HG03439 (cell line): Measurements from ENCODE around the gene CSGALNACT2.
"Not testable (repeated sequence)": the region's sequence is repeated elsewhere in the genome, so short reads cannot be mapped to it uniquely, and the experiment has no call there.

ENCODE experiments used
- ATAC-seq: cut with Tn5 transposase; IDR thresholded peaks from one replicate; pipeline ENCODE4 v1.9.1; 2021; ENCODE audit warnings: mild to moderate bottlenecking, moderate library complexity; ENCODE audit not compliant: unreplicated experiment

CSGALNACT2 gene

GRCh38 chr10:43212043-43212721 lies 73.9 kb downstream of the CSGALNACT2 start:
- no peak for ATAC-seq

DNA sequence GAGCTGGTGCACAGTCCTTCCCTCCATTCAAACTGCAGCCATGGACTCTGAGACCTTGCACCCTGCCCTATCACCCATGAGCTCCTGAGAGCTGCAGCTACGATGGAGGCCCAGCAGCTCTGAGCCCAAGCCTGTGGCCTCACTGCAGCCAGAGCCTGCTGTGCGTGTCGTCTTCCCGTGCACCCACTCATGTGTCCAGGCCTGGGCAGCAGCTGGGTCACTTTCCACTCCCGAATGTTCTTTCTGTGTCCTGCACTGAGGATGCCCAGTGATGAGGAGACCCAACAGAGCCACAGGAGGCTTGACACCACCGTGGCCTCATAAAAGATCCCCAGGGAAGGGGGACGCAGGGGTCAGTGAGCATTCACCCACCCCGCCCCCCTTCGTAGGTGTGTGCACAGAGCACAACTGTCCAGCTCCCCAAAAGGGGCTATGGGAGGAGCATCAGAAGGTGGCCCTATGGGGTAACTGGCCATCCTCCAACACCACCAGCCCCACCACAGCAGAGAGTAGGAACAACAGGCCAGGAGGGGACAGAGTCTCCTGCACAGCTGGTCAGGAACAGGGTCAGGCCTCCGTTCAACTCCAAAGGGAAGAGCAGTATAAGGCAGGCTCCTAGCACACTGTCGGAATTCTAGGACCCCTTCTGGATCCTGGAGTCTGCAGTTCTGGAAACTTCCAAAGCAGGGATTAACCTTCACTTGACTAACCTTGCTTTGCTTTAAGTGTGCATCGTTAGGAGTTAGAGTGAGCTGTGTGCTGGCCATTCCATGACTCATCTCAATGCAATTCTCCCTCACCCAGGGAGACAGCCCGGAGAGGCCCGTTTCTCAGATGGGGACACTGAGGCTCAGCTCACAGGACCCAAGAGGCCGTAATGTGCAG lies 76.1 kb downstream of the CSGALNACT2 start:
- no peak for ATAC-seq

DNA sequence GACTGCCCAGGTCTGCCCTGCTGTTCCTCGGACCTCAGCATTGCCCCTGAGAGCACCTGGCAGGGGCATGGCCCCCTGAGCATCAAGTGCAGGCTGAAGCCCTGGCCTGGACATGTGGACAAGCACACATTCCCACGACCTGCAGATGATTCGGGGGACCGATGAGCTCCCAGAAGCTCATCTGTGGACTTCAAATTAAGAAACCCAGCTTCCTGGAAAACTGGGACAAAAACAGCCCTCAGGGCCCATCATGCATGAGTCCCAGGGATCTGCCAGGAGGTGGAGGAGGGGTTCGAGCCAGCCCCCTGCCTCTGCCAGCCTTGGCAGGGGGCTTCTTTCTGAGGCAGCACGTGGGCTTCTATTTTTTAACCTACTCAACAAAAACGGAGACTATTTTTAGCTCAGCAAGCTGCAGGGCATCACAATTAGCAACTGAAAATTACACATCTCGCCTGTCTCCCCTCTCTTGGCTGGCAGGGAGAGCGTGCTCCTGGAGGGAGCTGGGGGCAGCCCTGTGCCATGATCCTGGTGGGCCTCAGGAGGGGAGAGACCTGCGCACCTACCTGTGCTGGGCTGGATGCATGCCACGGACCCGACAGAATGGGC lies 76.8 kb downstream of the CSGALNACT2 start:
- ATAC-seq = no peak

DNA sequence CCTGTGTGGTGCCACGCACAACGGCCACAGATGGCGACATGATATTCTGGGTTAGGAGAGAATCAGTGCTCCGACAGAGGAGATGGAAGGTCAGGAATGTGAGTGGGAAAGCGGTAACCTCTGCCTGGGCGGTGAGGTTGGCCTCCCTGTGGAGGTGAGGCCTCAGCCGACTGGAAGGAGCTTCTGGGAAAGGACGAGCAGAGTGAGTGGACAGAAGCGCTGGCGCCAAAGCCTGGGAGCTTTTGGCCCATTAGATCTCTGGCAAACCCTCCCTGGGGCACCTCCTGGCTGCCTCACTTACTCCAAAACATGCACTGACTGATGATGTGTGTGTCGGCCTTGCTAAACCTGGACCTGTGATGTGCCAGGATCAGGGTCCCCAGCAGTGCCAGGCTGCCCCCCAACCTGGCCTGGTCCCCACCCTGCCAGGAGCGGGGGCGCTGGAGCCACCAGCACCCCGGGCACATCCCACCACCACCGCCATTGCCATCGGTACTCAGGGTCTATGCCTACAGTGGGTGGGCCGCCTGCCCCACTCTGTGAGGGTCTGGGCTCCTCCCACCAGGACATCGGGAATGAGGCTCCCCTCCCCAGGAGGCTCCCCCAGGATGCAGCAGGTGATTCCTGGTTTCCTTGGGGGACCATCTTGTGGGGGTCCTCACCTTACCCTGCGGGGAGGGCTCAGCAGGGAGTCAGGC lies 77.7 kb downstream of the CSGALNACT2 start:
- ATAC-seq = no peak

- ATAC-seq = no peak
Observed at GRCh38 chr10:43216931-43217562, 78.8 kb downstream of the CSGALNACT2 start.

DNA sequence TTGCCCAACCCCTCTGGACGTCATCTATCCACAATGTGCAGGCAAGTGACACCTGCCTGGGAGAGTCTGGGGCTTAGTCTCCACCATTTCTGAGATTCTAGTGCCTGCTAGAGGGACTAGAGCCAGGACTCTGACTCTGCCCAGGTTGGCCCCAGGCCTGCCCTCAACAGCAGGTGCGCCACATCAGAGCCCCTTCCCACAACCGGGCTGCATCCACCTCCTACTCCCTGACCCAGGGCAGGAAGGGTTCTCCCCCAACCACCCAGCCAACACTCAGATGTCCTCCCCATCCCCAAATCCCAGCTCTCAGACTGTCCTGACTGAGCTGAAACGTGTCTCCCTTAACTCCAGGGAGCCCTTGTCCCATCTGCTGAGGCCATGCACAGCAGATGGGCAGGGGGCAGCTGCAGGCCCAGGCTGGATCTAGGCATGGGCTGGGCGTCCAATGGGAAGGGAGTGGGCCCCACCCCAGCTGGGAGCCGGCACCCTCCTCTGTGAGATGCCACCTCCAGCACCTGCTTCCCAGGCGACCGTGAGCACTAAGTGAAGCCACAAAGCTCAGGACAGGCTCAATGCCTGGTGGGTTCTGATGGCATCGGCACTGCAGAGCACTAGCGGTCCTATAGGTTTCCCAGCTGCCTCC lies 79.4 kb downstream of the CSGALNACT2 start:
- no peak for ATAC-seq

DNA sequence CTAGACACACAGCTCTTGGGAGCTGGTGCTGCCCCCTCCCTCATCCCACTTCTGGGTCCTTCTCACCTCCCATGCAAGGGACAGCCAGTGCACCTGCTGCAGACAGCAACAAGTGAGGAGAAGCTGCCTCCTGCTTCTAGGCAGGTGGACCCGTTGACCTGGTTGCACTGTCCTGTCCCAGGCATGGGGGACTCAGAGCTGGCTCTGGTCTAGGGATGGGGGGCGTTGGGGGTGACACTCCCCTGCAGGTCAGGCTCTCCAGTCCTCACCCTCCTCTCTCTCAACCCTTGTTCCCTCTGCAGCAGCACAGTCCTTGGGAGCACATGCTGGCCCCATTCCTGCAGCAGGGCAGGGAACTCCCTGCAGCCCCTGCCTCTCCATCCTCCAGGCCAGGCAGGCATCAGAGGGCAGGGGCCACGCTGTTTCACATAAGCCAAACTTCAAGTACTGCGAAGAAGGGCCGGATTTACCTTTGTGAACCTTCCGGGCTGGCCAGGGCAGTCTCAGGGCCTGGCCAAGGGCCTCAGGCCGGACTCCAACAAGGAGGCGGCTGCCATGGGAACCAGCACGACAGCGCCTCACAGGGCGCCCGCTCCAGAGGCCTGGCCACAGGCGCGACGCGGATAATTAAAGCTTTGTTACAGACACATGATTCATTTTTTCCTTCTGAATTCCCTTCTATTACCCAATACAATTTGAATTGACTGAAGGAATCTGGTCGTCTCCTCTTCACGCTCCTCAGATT lies 80.1 kb downstream of the CSGALNACT2 start:
- no peak for ATAC-seq

DNA sequence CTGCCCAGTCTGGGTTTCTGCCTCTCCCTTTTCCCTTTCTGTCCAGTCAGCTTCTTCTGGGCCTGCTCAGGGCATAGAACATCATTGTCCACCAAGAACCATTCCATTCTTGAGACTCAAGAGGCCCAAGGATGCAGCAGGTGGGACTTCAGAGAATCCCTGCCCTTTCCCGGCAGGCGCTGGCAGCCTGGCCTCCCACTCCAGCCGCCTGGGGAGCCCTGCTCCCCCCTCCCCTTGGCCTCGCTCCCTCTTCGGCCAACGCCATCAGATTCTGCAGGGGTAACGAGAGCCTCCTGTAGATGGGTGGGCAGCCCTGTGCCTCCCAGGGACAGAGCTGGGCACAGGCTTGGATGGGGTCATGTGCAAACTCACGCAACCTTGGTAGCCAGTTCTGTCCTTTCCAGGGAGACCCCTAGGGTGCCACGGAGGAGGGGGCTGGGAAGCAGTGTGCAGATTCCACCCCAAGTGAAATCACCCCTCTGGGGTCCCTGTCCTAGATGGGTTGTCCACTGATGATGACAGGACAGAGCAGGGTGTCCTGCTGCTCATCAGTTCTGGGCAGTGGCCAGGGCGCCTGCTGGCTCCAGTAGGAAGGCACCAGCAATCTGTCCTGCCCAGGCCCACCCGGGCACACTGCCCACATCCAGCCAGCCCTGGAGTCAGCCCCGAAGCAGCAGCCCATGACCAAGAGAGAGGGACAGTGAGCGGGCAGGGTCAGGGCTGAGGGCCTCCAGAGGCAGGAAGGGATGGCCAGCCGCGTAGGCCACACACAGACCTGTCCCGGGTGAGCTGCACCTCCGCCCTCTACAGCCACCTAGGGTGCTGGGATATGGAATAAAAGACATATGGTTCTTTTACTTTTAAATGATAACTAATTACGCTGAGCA lies 80.9 kb downstream of the CSGALNACT2 start:
- no peak for ATAC-seq

DNA sequence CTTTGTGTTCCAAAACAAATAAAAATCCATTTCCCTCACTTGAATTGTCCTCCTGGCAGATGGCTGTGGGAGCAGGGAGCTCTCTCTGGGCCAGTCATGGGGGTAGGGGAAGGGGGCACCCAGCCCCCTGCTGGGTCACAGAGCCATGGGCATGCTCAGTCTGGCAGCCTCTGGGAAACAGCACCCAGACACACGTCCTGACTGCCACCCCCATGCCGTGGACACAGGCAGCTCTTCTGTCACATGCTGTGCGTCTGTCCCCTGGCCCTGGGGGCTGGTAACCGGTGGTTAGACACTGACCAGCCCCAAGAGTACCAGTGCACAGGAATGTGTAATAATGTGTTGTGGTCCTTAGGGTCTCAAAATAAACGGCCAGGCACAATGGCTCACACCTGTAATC lies 81.6 kb downstream of the CSGALNACT2 start:
- no peak for ATAC-seq

DNA sequence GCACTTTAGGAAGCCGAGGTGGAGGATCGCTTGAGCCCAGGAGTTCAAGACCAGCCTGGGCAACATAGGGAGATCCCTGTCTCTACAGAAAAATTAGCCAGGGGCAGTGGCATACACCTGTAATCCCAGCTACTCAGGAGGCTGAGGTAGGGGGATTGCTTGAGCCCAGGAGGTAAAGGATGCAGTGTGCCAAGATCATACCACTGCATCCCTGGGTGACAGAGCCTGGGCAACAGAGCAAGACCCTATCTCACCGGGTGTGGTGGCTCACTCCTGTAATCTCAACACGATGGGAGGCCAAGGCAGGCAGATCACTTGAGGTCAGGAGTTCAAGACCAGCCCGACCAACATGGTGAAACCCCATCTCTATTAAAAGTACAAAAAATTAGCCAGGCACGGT lies 82.0 kb downstream of the CSGALNACT2 start:
- ATAC-seq = not testable (repeated sequence)

GRCh38 chr10:43220657-43221418 lies 82.6 kb downstream of the CSGALNACT2 start:
- no peak for ATAC-seq

DNA sequence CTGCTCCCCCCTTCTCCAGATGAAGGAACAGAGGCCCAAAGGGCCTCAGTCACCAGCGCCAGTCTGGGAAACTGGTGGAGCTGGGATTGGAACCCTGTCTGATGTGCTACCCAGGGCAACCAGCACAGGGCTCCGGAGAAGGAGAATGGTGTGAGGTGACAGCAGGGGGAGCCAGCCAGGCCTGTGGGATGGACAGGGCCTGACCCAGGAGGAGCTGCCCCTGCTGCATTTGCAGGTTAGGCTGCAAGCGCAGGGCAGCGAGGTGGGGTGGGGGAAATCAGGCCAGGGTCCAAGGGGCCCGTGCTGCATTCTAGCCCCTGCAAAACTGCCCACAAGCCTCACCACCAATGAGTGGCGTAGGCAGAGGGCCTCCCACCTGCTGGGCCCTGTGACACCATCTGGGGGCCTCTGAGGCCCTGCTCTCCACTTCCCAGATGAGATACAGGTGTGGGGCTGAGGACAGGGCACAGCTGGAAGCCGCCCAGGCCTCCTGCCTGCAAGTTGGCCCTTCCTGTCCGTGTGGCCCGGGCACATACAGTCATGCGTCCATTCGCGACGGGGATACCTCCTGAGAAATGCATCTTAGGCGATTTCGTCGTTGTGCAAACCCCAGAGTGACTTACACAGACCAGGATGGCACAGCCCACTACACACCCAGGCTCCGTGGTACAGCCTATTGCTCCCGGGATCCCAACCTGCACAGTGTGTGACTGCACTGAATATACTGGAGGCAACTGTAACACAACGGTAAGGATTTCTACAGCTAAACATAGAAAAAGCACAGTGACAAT lies 83.4 kb downstream of the CSGALNACT2 start:
- ATAC-seq = no peak

GRCh38 chr10:43222210-43222720 lies 84.0 kb downstream of the CSGALNACT2 start:
- no peak for ATAC-seq

- no peak for ATAC-seq
Observed at GRCh38 chr10:43223056-43223455, 84.8 kb downstream of the CSGALNACT2 start.

DNA sequence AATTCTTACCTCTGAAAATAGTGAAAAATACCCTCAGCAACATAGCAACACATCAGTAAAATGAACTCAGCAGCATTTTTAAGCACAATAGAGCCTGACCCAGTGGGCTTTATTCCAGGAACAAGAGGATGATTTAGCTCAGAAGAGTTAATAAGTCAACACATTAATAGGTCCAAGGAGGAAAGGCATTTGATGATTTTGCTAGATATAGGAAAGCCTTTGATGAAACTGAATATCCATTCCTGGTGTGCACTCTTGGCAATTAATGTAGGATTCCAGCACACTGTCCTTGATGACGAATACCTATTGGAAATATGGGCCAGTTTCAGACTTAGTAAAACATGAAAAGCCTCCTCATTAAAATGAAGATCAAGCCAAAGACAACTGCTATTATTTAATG lies 86.1 kb downstream of the CSGALNACT2 start:
- ATAC-seq = no peak

DNA sequence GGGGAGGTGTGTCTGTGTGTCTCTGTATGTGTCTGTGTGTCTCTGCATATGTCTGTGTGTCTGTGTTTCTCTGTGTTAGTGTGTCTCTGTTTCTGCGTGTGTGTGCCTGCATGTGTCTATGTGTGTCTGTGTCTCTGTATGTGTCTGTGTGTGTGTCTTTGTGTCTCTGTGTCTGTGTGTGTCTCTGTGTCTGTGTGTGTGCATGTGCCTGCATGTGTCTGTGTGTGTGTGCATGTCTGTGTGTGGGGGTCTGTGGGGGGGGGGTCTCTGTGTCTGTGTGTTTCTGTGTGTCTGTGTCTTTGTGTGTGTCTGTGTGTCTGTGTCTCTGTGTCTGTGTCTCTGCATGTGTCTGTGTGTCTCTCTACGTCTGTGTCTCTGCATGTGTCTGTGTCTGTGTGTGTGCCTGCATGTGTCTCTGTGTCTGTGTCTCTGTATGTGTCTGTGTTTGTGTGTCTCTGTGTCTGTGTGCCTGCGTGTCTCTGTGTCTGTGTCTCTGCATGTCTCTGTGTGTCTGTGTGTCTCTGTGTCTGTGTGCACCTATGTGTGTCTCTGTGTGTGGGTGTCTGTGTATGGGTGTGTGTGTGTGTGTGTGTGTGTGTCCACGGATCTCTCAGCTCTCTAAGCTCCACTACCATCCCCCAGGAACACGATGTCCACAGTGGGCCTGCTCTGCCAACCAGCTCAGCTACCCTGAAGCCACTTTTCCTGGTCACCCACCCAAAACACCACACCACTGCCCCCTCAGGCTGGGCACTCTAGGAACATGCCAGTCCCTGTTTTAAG lies 87.0 kb downstream of the CSGALNACT2 start:
- ATAC-seq = no peak
